Measurements from ENCODE around the gene MMP8.

- TF ChIP-seq CTCF (IDR thresholded peaks at IDR 0.05) (no peak), POLR2A (IDR thresholded peaks at IDR 0.05) (no peak)
Measured at GRCh38 chr11:102773386-102773785, 48.6 kb upstream of the MMP8 start.

All from thyroid gland (tissue), 4 donors.